Esophagus squamous epithelium (tissue), 5 donors: ENCODE results near the gene REPS2. TPM values are rescaled to one million over a fixed set of nuclear protein-coding genes. Genes with fewer than 3 reads are reported as not detected.
"Not testable (repeated sequence)": the region's sequence is repeated elsewhere in the genome, so short reads cannot be mapped to it uniquely, and the experiment has no call there.

ENCODE experiments used
- DNase-seq: peaks from one replicate; lab custom pipeline; 2025; lab: John Stamatoyannopoulos, UW
- H3K27ac ChIP-seq, 4 donors: fragments of 200-600 bp; sonication (generic); one replicate each; pipeline ENCODE4 v1.5.1; 2016 to 2019; ENCODE audit warnings: mild to moderate bottlenecking in 1 of 4
- H3K27me3 ChIP-seq, 4 donors: fragments of 200-600 bp; sonication (generic); 1 replicate in 3 of 4; 2 replicates in 1 of 4; pipeline versions ENCODE4 v1.5.1 to v1.6.0; 2017 to 2021; ENCODE audit warnings: antibody characterized with exemption in 1 of 4
- H3K36me3 ChIP-seq, 3 donors: fragments of 200-600 bp; sonication (generic); one replicate each; pipeline ENCODE4 v1.5.1; 2016 to 2019
- H3K4me1 ChIP-seq, 3 donors: fragments of 200-600 bp; sonication (generic); one replicate each; pipeline ENCODE4 v1.5.1; 2017 to 2019
- H3K4me3 ChIP-seq, 4 donors: fragments of 200-600 bp; sonication (generic); 1 replicate in 3 of 4; 2 replicates in 1 of 4; pipeline ENCODE4 v1.5.1; 2016 to 2019; ENCODE audit warnings: mild to moderate bottlenecking in 2 of 4, moderate library complexity in 1 of 4
- H3K9me3 ChIP-seq, 3 donors: fragments of 200-600 bp; sonication (generic); one replicate each; pipeline ENCODE4 v1.5.1; 2016 to 2019
- CTCF ChIP-seq, 6 experiments: fragments of 450-650 bp in 4 of 6; fragments of 200-600 bp in 2 of 6; sonication (generic) in 2 of 6; IDR thresholded peaks; one replicate each; pipeline ENCODE4 v1.5.1; 2016 to 2019; ENCODE audit warnings: antibody characterized with exemption in 6 of 6, mild to moderate bottlenecking in 4 of 6, moderate library complexity in 4 of 6
- POLR2A ChIP-seq, 4 donors: fragments of 450-650 bp; IDR thresholded peaks; one replicate each; pipeline ENCODE4 v1.6.1; 2017; ENCODE audit warnings: antibody characterized with exemption in 4 of 4, mild to moderate bottlenecking in 4 of 4, moderate library complexity in 3 of 4
- WGBS, 2 donors: methylation state at CpG; one replicate each; pipeline ENCODE4 v1.1.5; 2018; 5-methylcytosine and 5-hydroxymethylcytosine counted together
- intact Hi-C: fragments of 100-400 bp; cut with DNase I; formaldehyde crosslinking; loops from one replicate; pipeline ENCODE4 v1.15.0; 2022
- total RNA-seq, 4 donors: library from RNA; depleted of rRNA; stranded (reverse); fragments of >200 nt; gene quantifications; one replicate each; pipeline ENCODE4 v1.1.0, GENCODE V29; 2016
- donor health status: DM: yes; HTN: yes; CAD: no.

Gene REPS2
- total RNA-seq, 4 donors from 2014 or later: 0.97 to 12.8 (median 3.0) TPM

DNA sequence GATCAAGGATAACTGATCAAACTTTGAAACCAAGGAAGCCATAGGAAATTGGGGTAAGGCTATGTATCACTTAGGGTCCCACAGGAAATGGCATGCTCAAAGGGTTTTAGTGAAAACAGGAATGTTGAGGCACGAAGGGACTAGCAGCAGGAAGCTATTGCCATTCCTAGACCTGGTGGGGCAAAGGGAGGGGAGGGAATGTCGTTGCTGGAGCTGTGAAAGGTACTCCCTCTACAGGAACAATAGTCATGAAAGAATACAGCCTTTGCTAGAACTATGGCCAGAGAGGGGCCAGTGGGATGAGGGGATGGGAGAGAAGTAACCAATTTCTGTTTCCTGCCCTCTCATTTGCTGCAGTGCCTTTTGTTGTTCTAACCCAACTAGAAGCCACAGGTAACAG lies 11.9 kb downstream of the REPS2 start:
- Histone ChIP-seq H3K9me3 (no peaks in the 10 kb centered on the region), H3K27me3 (no peaks in the 10 kb centered on the region), H3K27ac (no peak overlapping the region), H3K4me3 (no peak overlapping the region), H3K36me3 (no peaks in the 10 kb centered on the region), H3K4me1 (no peaks in the 10 kb centered on the region)
- intact Hi-C loops: no loop called here
- no peak for DNase-seq
- TF ChIP-seq CTCF (IDR thresholded peaks at IDR 0.05) (no peak), POLR2A (IDR thresholded peaks at IDR 0.05) (no peak)
- 29 to 33% methylated on average over 2 of the region's 2 CpGs for WGBS, 2 donors

DNA sequence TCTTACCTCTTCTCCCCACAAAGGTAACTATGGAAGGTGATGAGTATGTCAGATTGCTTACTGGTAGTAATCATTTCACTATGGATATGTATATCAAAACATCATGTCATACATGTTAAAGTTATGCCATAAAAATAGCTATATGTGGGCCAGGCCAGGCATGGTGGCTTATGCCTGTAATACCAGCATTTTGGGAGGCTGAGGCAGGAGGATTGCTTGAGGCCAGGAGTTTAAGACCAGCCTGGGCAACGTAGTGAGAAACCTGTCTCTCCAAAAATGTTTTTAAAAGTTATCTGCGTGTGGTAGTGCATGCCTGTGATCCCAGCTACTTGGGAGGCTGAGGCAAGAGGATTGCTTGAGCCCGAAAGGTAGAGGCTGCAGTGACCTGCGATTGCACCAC lies 16.2 kb downstream of the REPS2 start:
- WGBS, 2 donors: 89 to 100% methylated on average over 3 to 4 of the region's 4 CpGs
- H3K27ac ChIP-seq, H3K9me3 ChIP-seq, H3K4me1 ChIP-seq, H3K27me3 ChIP-seq, H3K36me3 ChIP-seq, intact Hi-C loops, H3K4me3 ChIP-seq, DNase-seq: not testable (repeated sequence)

GRCh38 chrX:16963216-16963615 lies 16.8 kb downstream of the REPS2 start:
- Histone ChIP-seq H3K36me3 (no peaks in the 10 kb centered on the region), H3K27ac (no peak overlapping the region), H3K4me3 (no peak overlapping the region), H3K27me3 (no peaks in the 10 kb centered on the region), H3K4me1 (no peaks in the 10 kb centered on the region), H3K9me3 (no peaks in the 10 kb centered on the region)
- no peak for DNase-seq
- WGBS, 2 donors: 57 to 80% methylated on average over 1 of the region's 1 CpG
- no peak for TF ChIP-seq CTCF (IDR thresholded peaks at IDR 0.05)
- no peak for TF ChIP-seq POLR2A (IDR thresholded peaks at IDR 0.05)
- intact Hi-C loops: no loop called here

- H3K9me3 ChIP-seq, intact Hi-C loops, H3K36me3 ChIP-seq, H3K4me3 ChIP-seq, H3K27ac ChIP-seq, H3K27me3 ChIP-seq, DNase-seq, H3K4me1 ChIP-seq: not testable (repeated sequence)
- WGBS, 2 donors: no CpG with 5 or more reads among the region's 32 CpGs
Measured at GRCh38 chrX:16964976-16965375, 18.5 kb downstream of the REPS2 start.

GRCh38 chrX:16966752-16967448 lies 20.4 kb downstream of the REPS2 start:
- no peak for DNase-seq
- no peaks in the 10 kb centered on the region for H3K4me1 ChIP-seq
- H3K36me3 ChIP-seq: no peaks in the 10 kb centered on the region
- 87 to 92% methylated on average over 2 of the region's 2 CpGs for WGBS, 2 donors
- H3K4me3 ChIP-seq: no peak overlapping the region
- H3K27ac ChIP-seq: no peak overlapping the region
- H3K27me3 ChIP-seq: no peaks in the 10 kb centered on the region
- intact Hi-C loops: no loop called here
- TF ChIP-seq CTCF (IDR thresholded peaks at IDR 0.05): no peak
- H3K9me3 ChIP-seq: no peaks in the 10 kb centered on the region

DNA sequence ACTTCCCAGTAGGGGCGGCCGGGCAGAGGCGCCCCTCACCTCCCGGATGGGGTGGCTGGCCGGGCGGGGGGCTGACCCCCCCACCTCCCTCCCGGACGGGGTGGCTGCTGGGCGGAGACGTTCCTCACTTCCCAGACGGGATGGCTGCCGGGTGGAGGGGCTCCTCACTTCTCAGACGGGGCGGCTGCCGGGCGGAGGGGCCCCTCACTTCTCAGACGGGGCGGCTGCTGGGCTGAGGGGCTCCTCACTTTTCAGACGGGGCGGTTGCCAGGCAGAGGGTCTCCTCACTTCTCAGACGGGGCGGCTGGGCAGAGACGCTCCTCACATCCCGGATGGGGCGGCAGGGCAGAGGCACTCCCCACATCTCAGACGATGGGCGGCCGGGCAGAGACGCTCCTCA lies 22.3 kb downstream of the REPS2 start:
- DNase-seq, H3K27me3 ChIP-seq, H3K27ac ChIP-seq, H3K4me3 ChIP-seq, H3K9me3 ChIP-seq, intact Hi-C loops, H3K4me1 ChIP-seq, H3K36me3 ChIP-seq: not testable (repeated sequence)
- WGBS, 2 donors: no CpG with 5 or more reads among the region's 29 CpGs

GRCh38 chrX:16970977-16971376 lies 24.5 kb downstream of the REPS2 start:
- WGBS, 2 donors: 23 to 42% methylated on average over 5 of the region's 5 CpGs
- Histone ChIP-seq H3K27me3 (no peaks in the 10 kb centered on the region), H3K36me3 (no peaks in the 10 kb centered on the region), H3K9me3 (no peaks in the 10 kb centered on the region), H3K4me3 (no peak overlapping the region), H3K4me1 (no peaks in the 10 kb centered on the region), H3K27ac (no peak overlapping the region)
- TF ChIP-seq POLR2A (IDR thresholded peaks at IDR 0.05): no peak
- no peak for TF ChIP-seq CTCF (IDR thresholded peaks at IDR 0.05)
- DNase-seq: no peak
- intact Hi-C loops: no loop called here
